ENCODE measurements around the gene ATG9A.

DNA sequence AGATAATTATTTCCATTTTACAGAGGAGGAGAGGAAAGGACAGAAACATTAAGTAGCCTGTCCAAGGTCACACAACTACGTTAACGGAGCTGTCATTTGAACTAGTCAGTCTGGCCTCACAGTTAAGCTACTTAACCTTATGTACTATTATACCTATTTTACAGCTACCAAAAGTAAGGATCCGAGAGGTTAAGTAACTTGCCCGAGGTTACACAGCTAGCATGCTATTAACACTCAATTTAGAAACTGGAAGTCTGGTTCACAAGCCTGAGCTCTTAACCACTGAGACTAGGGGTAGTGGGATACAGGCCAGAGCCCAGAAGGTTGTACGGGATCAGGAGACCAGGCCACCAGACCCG, 15.3 kb upstream of the ATG9A start:
- TF ChIP-seq, protein P1, sequence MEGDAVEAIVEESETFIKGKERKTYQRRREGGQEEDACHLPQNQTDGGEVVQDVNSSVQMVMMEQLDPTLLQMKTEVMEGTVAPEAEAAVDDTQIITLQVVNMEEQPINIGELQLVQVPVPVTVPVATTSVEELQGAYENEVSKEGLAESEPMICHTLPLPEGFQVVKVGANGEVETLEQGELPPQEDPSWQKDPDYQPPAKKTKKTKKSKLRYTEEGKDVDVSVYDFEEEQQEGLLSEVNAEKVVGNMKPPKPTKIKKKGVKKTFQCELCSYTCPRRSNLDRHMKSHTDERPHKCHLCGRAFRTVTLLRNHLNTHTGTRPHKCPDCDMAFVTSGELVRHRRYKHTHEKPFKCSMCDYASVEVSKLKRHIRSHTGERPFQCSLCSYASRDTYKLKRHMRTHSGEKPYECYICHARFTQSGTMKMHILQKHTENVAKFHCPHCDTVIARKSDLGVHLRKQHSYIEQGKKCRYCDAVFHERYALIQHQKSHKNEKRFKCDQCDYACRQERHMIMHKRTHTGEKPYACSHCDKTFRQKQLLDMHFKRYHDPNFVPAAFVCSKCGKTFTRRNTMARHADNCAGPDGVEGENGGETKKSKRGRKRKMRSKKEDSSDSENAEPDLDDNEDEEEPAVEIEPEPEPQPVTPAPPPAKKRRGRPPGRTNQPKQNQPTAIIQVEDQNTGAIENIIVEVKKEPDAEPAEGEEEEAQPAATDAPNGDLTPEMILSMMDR (IDR thresholded peaks at IDR 0.05) = no peak
- no peak for TF ChIP-seq POLR2A (IDR thresholded peaks at IDR 0.05)
